HCT116 (cell line): ENCODE measurements around the gene TMEM9B. TPM values are rescaled to one million over a fixed set of nuclear protein-coding genes. Genes with fewer than 3 reads are reported as not detected.

ENCODE experiments used
- ATAC-seq: fragments of 200-7000 bp; cut with Tn5 transposase; 2 replicates; pipeline ENCODE4 v1.9.1; 2020; ENCODE audit warnings: mild to moderate bottlenecking, moderate library complexity
- Bru-seq: library from RNA; stranded (reverse); fragments of 400-500 nt; gene quantifications from one replicate; lab custom pipeline; 2021; lab: Mats Ljungman, UMichigan
- BruChase-seq, 2 experiments: library from RNA; stranded (reverse); fragments of 400-500 nt; gene quantifications; one replicate each; lab custom pipeline; 2021; lab: Mats Ljungman, UMichigan
- BruUV-seq: library from RNA; stranded (reverse); fragments of 400-500 nt; replicated peaks from 2 replicates; lab custom pipeline; 2021; lab: Mats Ljungman, UMichigan
- CTCF ChIA-PET: fragments of 300-600 bp; sonication (Branson Sonifier 250); formaldehyde crosslinking; loops from one replicate; lab custom pipeline; 2021; ENCODE audit warnings: antibody characterized with exemption; lab: Charles Lee
- POLR2A ChIA-PET: fragments of 300-600, 350-600 bp; sonication (Branson Sonifier 250); formaldehyde crosslinking; loops from one replicate; lab custom pipeline; 2021; ENCODE audit warnings: antibody characterized with exemption; lab: Charles Lee
- RAD21 ChIA-PET, 2 experiments: fragments of 300-600 bp; sonication (Branson Sonifier 250); formaldehyde crosslinking; loops; one replicate each; lab custom pipeline; 2023; ENCODE audit warnings: low total read pairs in 2 of 2; ENCODE audit not compliant: uncharacterized antibody in 2 of 2, unreplicated experiment in 2 of 2, low non-redundant PET in 1 of 2; lab: Charles Lee
- DNase-seq: peaks from one replicate; pipeline ENCODE4 v3.0.0-alpha.2; 2010; ENCODE audit warnings: low read depth, low spot score
- H2AFZ ChIP-seq: fragments of 200-600 bp; shearing (Covaris generic), sonication (generic); 2 replicates; pipeline ENCODE4 v1.6.1; 2017; ENCODE audit warnings: low read depth, mixed run types, mixed read lengths, antibody characterized with exemption, low read length; ENCODE audit not compliant: poor library complexity, severe bottlenecking
- H3K27ac ChIP-seq: 2 replicates; pipeline ENCODE4 v1.5.1; 2012; ENCODE audit warnings: low read depth, low read length
- H3K27me3 ChIP-seq: fragments of 200-600 bp; sonication (generic); 2 replicates; pipeline ENCODE4 v1.6.1; 2016; ENCODE audit warnings: mixed run types, low read length, mixed read lengths; ENCODE audit not compliant: insufficient read depth
- H3K36me3 ChIP-seq, 2 experiments: fragments of 200-500 bp in 1 of 2; fragments of 200-600 bp in 1 of 2; sonication (Bioruptor generic) in 1 of 2; sonication (generic) in 1 of 2; 2 replicates each; pipeline versions ENCODE4 v1.5.1 to v1.6.1; 2014 to 2016; ENCODE audit warnings: low read length in 2 of 2, inconsistent platforms in 1 of 2, mixed read lengths in 1 of 2, mixed run types in 1 of 2; ENCODE audit not compliant: insufficient read depth in 2 of 2, control insufficient read depth in 1 of 2
- H3K4me1 ChIP-seq, 2 experiments: fragments of 200-600 bp in 1 of 2; sonication (generic) in 1 of 2; 2 replicates each; pipeline versions ENCODE4 v1.5.1 to v1.6.1; 2012 to 2017; ENCODE audit warnings: low read length in 2 of 2, inconsistent platforms in 1 of 2, mild to moderate bottlenecking in 1 of 2, mixed read lengths in 1 of 2, mixed run types in 1 of 2, moderate library complexity in 1 of 2; ENCODE audit not compliant: insufficient read depth in 2 of 2, control insufficient read depth in 1 of 2
- H3K4me2 ChIP-seq: fragments of 200-600 bp; sonication (generic); 2 replicates; pipeline ENCODE4 v1.6.1; 2017; ENCODE audit warnings: mixed run types, low read length, mixed read lengths
- H3K4me3 ChIP-seq, 2 experiments: fragments of 200-600 bp in 1 of 2; sonication (generic) in 1 of 2; replicated peaks in 1 of 2; 2 replicates each; pipeline ENCODE4 v1.5.1; 2011 to 2016; ENCODE audit warnings: low read length in 2 of 2, control low read depth in 1 of 2, low read depth in 1 of 2, mild to moderate bottlenecking in 1 of 2, mixed read lengths in 1 of 2, mixed run types in 1 of 2
- H3K79me2 ChIP-seq: fragments of 200-600 bp; sonication (generic); 2 replicates; pipeline ENCODE4 v1.6.1; 2017; ENCODE audit warnings: mild to moderate bottlenecking, mixed run types, low read length, moderate library complexity, mixed read lengths; ENCODE audit not compliant: insufficient read depth
- H3K9ac ChIP-seq: fragments of 200-600 bp; sonication (generic); 2 replicates; pipeline ENCODE4 v1.6.1; 2016; ENCODE audit warnings: low read length, mixed read lengths
- H3K9me2 ChIP-seq: fragments of 200-600 bp; sonication (generic), shearing (Covaris generic); 2 replicates; pipeline ENCODE4 v1.6.1; 2017; ENCODE audit warnings: mixed run types, mild to moderate bottlenecking, moderate library complexity; ENCODE audit not compliant: insufficient read depth
- H3K9me3 ChIP-seq, 2 experiments: fragments of 200-500 bp in 1 of 2; fragments of 200-600 bp in 1 of 2; sonication (Bioruptor generic) in 1 of 2; sonication (generic) in 1 of 2; 2 replicates each; pipeline ENCODE4 v1.6.1; 2014 to 2017; ENCODE audit warnings: low read length in 2 of 2, mixed read lengths in 2 of 2, inconsistent platforms in 1 of 2, low read depth in 1 of 2, mild to moderate bottlenecking in 1 of 2, mixed run types in 1 of 2, moderate library complexity in 1 of 2; ENCODE audit not compliant: control insufficient read depth in 1 of 2, insufficient read depth in 1 of 2
- H4K20me1 ChIP-seq: fragments of 200-600 bp; sonication (generic), shearing (Covaris generic); 2 replicates; pipeline ENCODE4 v1.6.1; 2017; ENCODE audit warnings: mixed run types, mild to moderate bottlenecking, moderate library complexity; ENCODE audit not compliant: insufficient read depth
- ATF3 ChIP-seq: IDR thresholded peaks from 2 replicates; pipeline ENCODE4 v1.6.1; 2012
- CBX3 ChIP-seq: IDR thresholded peaks from 2 replicates; pipeline ENCODE4 v1.6.1; 2012; ENCODE audit warnings: low read depth
- CTCF ChIP-seq, 3 experiments: fragments of 200-600 bp in 1 of 3; sonication (generic) in 1 of 3; IDR thresholded peaks in 2 of 3; conservative IDR thresholded peaks in 1 of 3; 2 replicates each; pipeline ENCODE4 v1.5.1; 2012 to 2017; ENCODE audit warnings: low read depth in 2 of 3, low read length in 2 of 3, antibody characterized with exemption in 1 of 3, borderline replicate concordance in 1 of 3, control low read depth in 1 of 3, mild to moderate bottlenecking in 1 of 3, mixed read lengths in 1 of 3, mixed run types in 1 of 3, moderate library complexity in 1 of 3; ENCODE audit not compliant: insufficient read depth in 1 of 3
- EGR1 ChIP-seq: IDR thresholded peaks from 2 replicates; pipeline ENCODE4 v1.6.1; 2012; ENCODE audit warnings: low read depth
- ELF1 ChIP-seq: IDR thresholded peaks from 2 replicates; pipeline ENCODE4 v1.6.1; 2012; ENCODE audit warnings: low read depth, borderline replicate concordance
- EZH2 ChIP-seq: fragments of 200-600 bp; sonication (generic); IDR thresholded peaks from 2 replicates; pipeline ENCODE4 v1.6.1; 2017; ENCODE audit warnings: antibody characterized with exemption, mixed run types
- EZH2phosphoT487 ChIP-seq: fragments of 200-600 bp; IDR thresholded peaks from 2 replicates; pipeline ENCODE4 v1.6.1; 2018; ENCODE audit warnings: antibody characterized with exemption, borderline replicate concordance
- FOSL1 ChIP-seq: IDR thresholded peaks from 2 replicates; pipeline ENCODE4 v1.6.1; 2012; ENCODE audit warnings: low read depth
- JUND ChIP-seq: IDR thresholded peaks from 2 replicates; pipeline ENCODE4 v1.6.1; 2012
- POLR2A ChIP-seq: IDR thresholded peaks from 2 replicates; pipeline ENCODE4 v1.7.0; 2011; ENCODE audit warnings: borderline replicate concordance; ENCODE audit not compliant: insufficient read depth, insufficient read length; ENCODE audit errors: extremely low read depth
- POLR2AphosphoS5 ChIP-seq: IDR thresholded peaks from 2 replicates; pipeline ENCODE4 v1.6.1; 2011; ENCODE audit warnings: mild to moderate bottlenecking, low read depth, low read length, moderate library complexity
- SIN3A ChIP-seq: IDR thresholded peaks from 2 replicates; pipeline ENCODE4 v1.6.1; 2012; ENCODE audit warnings: low read depth
- SP1 ChIP-seq: IDR thresholded peaks from 2 replicates; pipeline ENCODE4 v1.6.1; 2012; ENCODE audit warnings: low read depth
- SRF ChIP-seq: IDR thresholded peaks from 2 replicates; pipeline ENCODE4 v1.6.1; 2012; ENCODE audit warnings: low read depth
- TCF7L2 ChIP-seq: IDR thresholded peaks from 2 replicates; pipeline ENCODE4 v1.7.0; 2011; ENCODE audit warnings: borderline replicate concordance, inconsistent platforms; ENCODE audit not compliant: insufficient read depth, insufficient read length; ENCODE audit errors: extremely low read depth
- YY1 ChIP-seq: IDR thresholded peaks from 2 replicates; pipeline ENCODE4 v1.6.1; 2011; ENCODE audit warnings: low read length, low read depth, moderate library complexity, mild to moderate bottlenecking; ENCODE audit not compliant: insufficient replicate concordance; ENCODE audit errors: extremely low read depth
- ZNF274 ChIP-seq: fragments of 200-500 bp; sonication (Bioruptor generic); IDR thresholded peaks from 2 replicates; pipeline ENCODE4 v1.6.1; 2014; ENCODE audit warnings: mild to moderate bottlenecking, low read depth, low read length, inconsistent platforms
- intact Hi-C: fragments of 100-400 bp; cut with micrococcal nuclease; formaldehyde crosslinking; loops from 2 replicates; pipeline ENCODE4 v1.10.0; 2022
- long read RNA-seq: library from polyadenylated mRNA; unstranded; transcript quantifications from one replicate; pipeline ENCODE4 v2.0.0, GENCODE V29; 2021; ENCODE audit not compliant: unreplicated experiment
- polyA plus RNA-seq: library from polyadenylated mRNA; unstranded; fragments of >200 nt; gene quantifications from 2 replicates; pipeline ENCODE4 v1.2.1, GENCODE V29; 2012; ENCODE audit warnings: missing spikeins
- total RNA-seq: library from RNA; stranded (reverse); gene quantifications from one replicate; pipeline ENCODE4 v1.2.1, GENCODE V29; 2021; ENCODE audit not compliant: unreplicated experiment
- TF ChIP-seq, protein P1 (sequence below): IDR thresholded peaks from 2 replicates; pipeline ENCODE4 v1.6.1; 2012; ENCODE audit warnings: low read depth

Gene TMEM9B
- 26.8 TPM for total RNA-seq
- polyA plus RNA-seq = 14.9 and 19.6 TPM in 2 replicates
- percentile 68 among the genes with signal in this experiment for Bru-seq, nascent RNA
- BruChase-seq, experiment 1, labeled RNA remaining after a 6-hour chase = percentile 90 among the genes with signal in this experiment
- BruChase-seq, experiment 2, labeled RNA remaining after a 2-hour chase = percentile 73 among the genes with signal in this experiment
- long read RNA-seq, transcript TMEM9B-201 (4 exons, 1,659 nt) = minor isoform, 18 of 103 reads
- long read RNA-seq, transcript TMEM9B-205 (5 exons, 2,083 nt) = major isoform, 80 of 103 reads
- long read RNA-seq, partial matches to known transcripts = 2 of 103 reads
- long read RNA-seq, other reads (novel, unspliced or antisense) = 3 of 103 reads

GRCh38 chr11:8964324-8965320 is at the start of gene TMEM9B:
Gene TMEM9B (minus strand): TSS chr11:8964442. CDS start chr11:8964313, 129 bp downstream.
- peaks cover 34% of the 10 kb centered on the region for H3K79me2 ChIP-seq
- CTCF ChIA-PET = interaction anchor here (1.0 to 1.8 kb wide), 5 partner anchors 30 to 542 kb away, joined by 3 to 8 read pairs (median 4); no protein-coding TSS in a partner anchor
- peak within 1 kb of the TSS; percentile 84 for H2AFZ ChIP-seq
- peak; percentile 86 for ATAC-seq
- H3K4me2 ChIP-seq = peak within 1 kb of the TSS; percentile 84
- H3K27me3 ChIP-seq = no peaks in the 10 kb centered on the region
- no peaks in the 10 kb centered on the region for H3K36me3 ChIP-seq
- H3K9me3 ChIP-seq = no peaks in the 10 kb centered on the region
- no peaks in the 10 kb centered on the region for H4K20me1 ChIP-seq
- H3K4me1 ChIP-seq = peaks cover 10 to 25% of the 10 kb centered on the region in 2 experiments
- RAD21 ChIA-PET = interaction anchor here in 1 of 2 experiments (1.3 kb wide), 1 partner anchor 265 kb away, joined by 4 read pairs; no protein-coding TSS in a partner anchor
- peak within 1 kb of the TSS; percentile 97 for H3K27ac ChIP-seq
- no peaks in the 10 kb centered on the region for H3K9me2 ChIP-seq
- H3K9ac ChIP-seq = peak within 1 kb of the TSS; percentile 93
- intact Hi-C loops = loop anchor here (5.0 kb wide), 2 partner anchors 173 to 277 kb away; no protein-coding TSS in a partner anchor
- BruUV-seq = TSS peak; percentile 73
- DNase-seq = peak; percentile 78
- peak within 1 kb of the TSS; percentile 85 to 88 for H3K4me3 ChIP-seq
- POLR2A ChIA-PET = interaction anchor here (0.6 to 1.5 kb wide), 5 partner anchors 16 to 173 kb away, joined by 3 read pairs; no protein-coding TSS in a partner anchor
- TF ChIP-seq POLR2AphosphoS5 (peak; percentile 92), YY1 (peak; percentile 64), EGR1 (peak; percentile 97), SP1 (peak; percentile 57), POLR2A (peak; percentile 66), EZH2 (no peak), EZH2phosphoT487 (no peak), JUND (no peak), FOSL1 (no peak), TCF7L2 (peak; percentile 46), SRF (peak; percentile 87), ZNF274 (no peak), SIN3A (peak; percentile 91), CBX3 (no peak), ELF1 (peak; percentile 92), CTCF (IDR thresholded peaks at IDR 0.05 in 2 of 3, conservative IDR thresholded peaks at IDR 0.05 in 1 of 3; ENCODE audit: borderline replicate concordance in 1 of 3, insufficient read depth in 1 of 3, low read depth in 2 of 3, low read length in 2 of 3) (no peak), ATF3 (no peak)
- TF ChIP-seq, protein P1, sequence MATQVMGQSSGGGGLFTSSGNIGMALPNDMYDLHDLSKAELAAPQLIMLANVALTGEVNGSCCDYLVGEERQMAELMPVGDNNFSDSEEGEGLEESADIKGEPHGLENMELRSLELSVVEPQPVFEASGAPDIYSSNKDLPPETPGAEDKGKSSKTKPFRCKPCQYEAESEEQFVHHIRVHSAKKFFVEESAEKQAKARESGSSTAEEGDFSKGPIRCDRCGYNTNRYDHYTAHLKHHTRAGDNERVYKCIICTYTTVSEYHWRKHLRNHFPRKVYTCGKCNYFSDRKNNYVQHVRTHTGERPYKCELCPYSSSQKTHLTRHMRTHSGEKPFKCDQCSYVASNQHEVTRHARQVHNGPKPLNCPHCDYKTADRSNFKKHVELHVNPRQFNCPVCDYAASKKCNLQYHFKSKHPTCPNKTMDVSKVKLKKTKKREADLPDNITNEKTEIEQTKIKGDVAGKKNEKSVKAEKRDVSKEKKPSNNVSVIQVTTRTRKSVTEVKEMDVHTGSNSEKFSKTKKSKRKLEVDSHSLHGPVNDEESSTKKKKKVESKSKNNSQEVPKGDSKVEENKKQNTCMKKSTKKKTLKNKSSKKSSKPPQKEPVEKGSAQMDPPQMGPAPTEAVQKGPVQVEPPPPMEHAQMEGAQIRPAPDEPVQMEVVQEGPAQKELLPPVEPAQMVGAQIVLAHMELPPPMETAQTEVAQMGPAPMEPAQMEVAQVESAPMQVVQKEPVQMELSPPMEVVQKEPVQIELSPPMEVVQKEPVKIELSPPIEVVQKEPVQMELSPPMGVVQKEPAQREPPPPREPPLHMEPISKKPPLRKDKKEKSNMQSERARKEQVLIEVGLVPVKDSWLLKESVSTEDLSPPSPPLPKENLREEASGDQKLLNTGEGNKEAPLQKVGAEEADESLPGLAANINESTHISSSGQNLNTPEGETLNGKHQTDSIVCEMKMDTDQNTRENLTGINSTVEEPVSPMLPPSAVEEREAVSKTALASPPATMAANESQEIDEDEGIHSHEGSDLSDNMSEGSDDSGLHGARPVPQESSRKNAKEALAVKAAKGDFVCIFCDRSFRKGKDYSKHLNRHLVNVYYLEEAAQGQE = no peak
